ENCODE results near the gene MAP7D2.

The MAP7D2 gene

GRCh38 chrX:19958552-19959486, 157.9 kb downstream of the MAP7D2 start:
- Mint-ChIP-seq H3K9me3 (no peaks in the 10 kb centered on the region), H3K27ac (no peak overlapping the region), H3K4me3 (no peak overlapping the region), H3K4me1 (no peaks in the 10 kb centered on the region), H3K27me3 (peaks cover 0 to 5% of the 10 kb centered on the region in 2 donors), H3K36me3 (peaks cover 4% of the 10 kb centered on the region in 2 donors)
- ATAC-seq (replicated peaks) (no peak), DNase-seq (no peak)

DNA sequence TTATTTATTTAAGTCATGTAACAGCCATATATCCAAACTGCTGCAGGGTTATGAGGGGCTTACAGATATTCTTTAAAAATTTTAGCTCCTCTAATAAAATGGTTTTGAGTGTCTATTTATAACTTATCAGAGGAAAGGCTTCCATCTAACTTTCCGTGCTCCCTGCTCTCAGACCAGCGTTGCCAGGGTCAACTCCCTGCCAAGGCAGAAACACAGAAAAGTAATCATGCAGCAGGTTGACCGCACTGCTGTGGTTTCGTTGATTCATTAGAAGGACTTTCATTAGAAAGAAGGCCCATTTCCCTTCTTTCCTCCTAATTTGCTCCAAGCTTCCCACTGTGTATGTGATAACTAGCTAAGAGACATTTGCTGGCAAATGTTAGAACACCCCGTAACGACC, 159.8 kb downstream of the MAP7D2 start:
- DNase-seq (no peak), ATAC-seq (replicated peaks) (no peak)
- H3K4me3 Mint-ChIP-seq, result no peak overlapping the region
- peaks cover 0 to 5% of the 10 kb centered on the region in 2 donors for H3K27me3 Mint-ChIP-seq
- H3K27ac Mint-ChIP-seq, result no peak overlapping the region
- peaks cover 3 to 7% of the 10 kb centered on the region in 2 donors for H3K36me3 Mint-ChIP-seq
- no peaks in the 10 kb centered on the region for H3K4me1 Mint-ChIP-seq
- no peaks in the 10 kb centered on the region for H3K9me3 Mint-ChIP-seq

Measured in stimulated activated naive B cell treated with anti-CD40 and anti-IgM and Interleukin-4, amounts not matched to agents 10 μg/mL and 1 μg/mL and 100 μg/mL, for 72 hours (primary cell).